ENCODE data around the gene HDLBP.

Gene HDLBP

GRCh38 chr2:241237949-241238371, 77.5 kb downstream of the HDLBP start:
- TF ChIP-seq, protein P1, sequence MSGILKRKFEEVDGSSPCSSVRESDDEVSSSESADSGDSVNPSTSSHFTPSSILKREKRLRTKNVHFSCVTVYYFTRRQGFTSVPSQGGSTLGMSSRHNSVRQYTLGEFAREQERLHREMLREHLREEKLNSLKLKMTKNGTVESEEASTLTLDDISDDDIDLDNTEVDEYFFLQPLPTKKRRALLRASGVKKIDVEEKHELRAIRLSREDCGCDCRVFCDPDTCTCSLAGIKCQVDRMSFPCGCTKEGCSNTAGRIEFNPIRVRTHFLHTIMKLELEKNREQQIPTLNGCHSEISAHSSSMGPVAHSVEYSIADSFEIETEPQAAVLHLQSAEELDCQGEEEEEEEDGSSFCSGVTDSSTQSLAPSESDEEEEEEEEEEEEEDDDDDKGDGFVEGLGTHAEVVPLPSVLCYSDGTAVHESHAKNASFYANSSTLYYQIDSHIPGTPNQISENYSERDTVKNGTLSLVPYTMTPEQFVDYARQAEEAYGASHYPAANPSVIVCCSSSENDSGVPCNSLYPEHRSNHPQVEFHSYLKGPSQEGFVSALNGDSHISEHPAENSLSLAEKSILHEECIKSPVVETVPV (CRISPR knock-in tag; IDR thresholded peaks at IDR 0.05): no peak
- TF ChIP-seq ESRRG (CRISPR knock-in tag; IDR thresholded peaks at IDR 0.05): no peak
- TF ChIP-seq, protein P2, sequence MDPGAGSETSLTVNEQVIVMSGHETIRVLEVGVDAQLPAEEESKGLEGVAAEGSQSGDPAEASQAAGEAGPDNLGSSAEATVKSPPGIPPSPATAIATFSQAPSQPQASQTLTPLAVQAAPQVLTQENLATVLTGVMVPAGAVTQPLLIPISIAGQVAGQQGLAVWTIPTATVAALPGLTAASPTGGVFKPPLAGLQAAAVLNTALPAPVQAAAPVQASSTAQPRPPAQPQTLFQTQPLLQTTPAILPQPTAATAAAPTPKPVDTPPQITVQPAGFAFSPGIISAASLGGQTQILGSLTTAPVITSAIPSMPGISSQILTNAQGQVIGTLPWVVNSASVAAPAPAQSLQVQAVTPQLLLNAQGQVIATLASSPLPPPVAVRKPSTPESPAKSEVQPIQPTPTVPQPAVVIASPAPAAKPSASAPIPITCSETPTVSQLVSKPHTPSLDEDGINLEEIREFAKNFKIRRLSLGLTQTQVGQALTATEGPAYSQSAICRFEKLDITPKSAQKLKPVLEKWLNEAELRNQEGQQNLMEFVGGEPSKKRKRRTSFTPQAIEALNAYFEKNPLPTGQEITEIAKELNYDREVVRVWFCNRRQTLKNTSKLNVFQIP (CRISPR knock-in tag; IDR thresholded peaks at IDR 0.05; ENCODE audit: borderline replicate concordance, low read depth): no peak
- TF ChIP-seq GLIS3 (CRISPR knock-in tag; IDR thresholded peaks at IDR 0.05): no peak
- TF ChIP-seq ZC3H10 (CRISPR knock-in tag; IDR thresholded peaks at IDR 0.05): no peak
- TF ChIP-seq ZNF8 (CRISPR knock-in tag; IDR thresholded peaks at IDR 0.05): no peak
- TF ChIP-seq CSDC2 (CRISPR knock-in tag; IDR thresholded peaks at IDR 0.05): no peak
- TF ChIP-seq, protein P3, sequence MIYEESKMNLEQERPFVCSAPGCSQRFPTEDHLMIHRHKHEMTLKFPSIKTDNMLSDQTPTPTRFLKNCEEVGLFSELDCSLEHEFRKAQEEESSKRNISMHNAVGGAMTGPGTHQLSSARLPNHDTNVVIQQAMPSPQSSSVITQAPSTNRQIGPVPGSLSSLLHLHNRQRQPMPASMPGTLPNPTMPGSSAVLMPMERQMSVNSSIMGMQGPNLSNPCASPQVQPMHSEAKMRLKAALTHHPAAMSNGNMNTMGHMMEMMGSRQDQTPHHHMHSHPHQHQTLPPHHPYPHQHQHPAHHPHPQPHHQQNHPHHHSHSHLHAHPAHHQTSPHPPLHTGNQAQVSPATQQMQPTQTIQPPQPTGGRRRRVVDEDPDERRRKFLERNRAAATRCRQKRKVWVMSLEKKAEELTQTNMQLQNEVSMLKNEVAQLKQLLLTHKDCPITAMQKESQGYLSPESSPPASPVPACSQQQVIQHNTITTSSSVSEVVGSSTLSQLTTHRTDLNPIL (CRISPR knock-in tag; IDR thresholded peaks at IDR 0.05; ENCODE audit: low read depth): no peak
- no peak for TF ChIP-seq ZNF565 (CRISPR knock-in tag; conservative IDR thresholded peaks at IDR 0.05; ENCODE audit: low read depth)
- TF ChIP-seq PPARA (CRISPR knock-in tag; IDR thresholded peaks at IDR 0.05; ENCODE audit: borderline replicate concordance): no peak
- TF ChIP-seq OSR1 (CRISPR knock-in tag; IDR thresholded peaks at IDR 0.05): no peak
- no peak for TF ChIP-seq ZFP3 (CRISPR knock-in tag; IDR thresholded peaks at IDR 0.05)
- TF ChIP-seq, protein P4, sequence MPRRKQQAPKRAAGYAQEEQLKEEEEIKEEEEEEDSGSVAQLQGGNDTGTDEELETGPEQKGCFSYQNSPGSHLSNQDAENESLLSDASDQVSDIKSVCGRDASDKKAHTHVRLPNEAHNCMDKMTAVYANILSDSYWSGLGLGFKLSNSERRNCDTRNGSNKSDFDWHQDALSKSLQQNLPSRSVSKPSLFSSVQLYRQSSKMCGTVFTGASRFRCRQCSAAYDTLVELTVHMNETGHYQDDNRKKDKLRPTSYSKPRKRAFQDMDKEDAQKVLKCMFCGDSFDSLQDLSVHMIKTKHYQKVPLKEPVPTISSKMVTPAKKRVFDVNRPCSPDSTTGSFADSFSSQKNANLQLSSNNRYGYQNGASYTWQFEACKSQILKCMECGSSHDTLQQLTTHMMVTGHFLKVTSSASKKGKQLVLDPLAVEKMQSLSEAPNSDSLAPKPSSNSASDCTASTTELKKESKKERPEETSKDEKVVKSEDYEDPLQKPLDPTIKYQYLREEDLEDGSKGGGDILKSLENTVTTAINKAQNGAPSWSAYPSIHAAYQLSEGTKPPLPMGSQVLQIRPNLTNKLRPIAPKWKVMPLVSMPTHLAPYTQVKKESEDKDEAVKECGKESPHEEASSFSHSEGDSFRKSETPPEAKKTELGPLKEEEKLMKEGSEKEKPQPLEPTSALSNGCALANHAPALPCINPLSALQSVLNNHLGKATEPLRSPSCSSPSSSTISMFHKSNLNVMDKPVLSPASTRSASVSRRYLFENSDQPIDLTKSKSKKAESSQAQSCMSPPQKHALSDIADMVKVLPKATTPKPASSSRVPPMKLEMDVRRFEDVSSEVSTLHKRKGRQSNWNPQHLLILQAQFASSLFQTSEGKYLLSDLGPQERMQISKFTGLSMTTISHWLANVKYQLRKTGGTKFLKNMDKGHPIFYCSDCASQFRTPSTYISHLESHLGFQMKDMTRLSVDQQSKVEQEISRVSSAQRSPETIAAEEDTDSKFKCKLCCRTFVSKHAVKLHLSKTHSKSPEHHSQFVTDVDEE (CRISPR knock-in tag; IDR thresholded peaks at IDR 0.05): no peak
- no peak for TF ChIP-seq TCF4 (CRISPR knock-in tag; IDR thresholded peaks at IDR 0.05; ENCODE audit: borderline replicate concordance)
- TF ChIP-seq SNAI2 (CRISPR knock-in tag; IDR thresholded peaks at IDR 0.05): no peak
- no peak for ATAC-seq

GRCh38 chr2:241237047-241237446, 78.4 kb downstream of the HDLBP start:
- TF ChIP-seq, protein P3 (CRISPR knock-in tag; IDR thresholded peaks at IDR 0.05; ENCODE audit: low read depth): no peak
- TF ChIP-seq BACH2 (CRISPR knock-in tag; IDR thresholded peaks at IDR 0.05; ENCODE audit: borderline replicate concordance) (no peak), TOX (CRISPR knock-in tag; IDR thresholded peaks at IDR 0.05; ENCODE audit: borderline replicate concordance) (no peak), TCF4 (CRISPR knock-in tag; IDR thresholded peaks at IDR 0.05; ENCODE audit: borderline replicate concordance) (no peak), ISL1 (CRISPR knock-in tag; IDR thresholded peaks at IDR 0.05) (no peak)
- TF ChIP-seq, protein P2 (CRISPR knock-in tag; IDR thresholded peaks at IDR 0.05; ENCODE audit: borderline replicate concordance, low read depth): no peak
- no peak for ATAC-seq

DNA sequence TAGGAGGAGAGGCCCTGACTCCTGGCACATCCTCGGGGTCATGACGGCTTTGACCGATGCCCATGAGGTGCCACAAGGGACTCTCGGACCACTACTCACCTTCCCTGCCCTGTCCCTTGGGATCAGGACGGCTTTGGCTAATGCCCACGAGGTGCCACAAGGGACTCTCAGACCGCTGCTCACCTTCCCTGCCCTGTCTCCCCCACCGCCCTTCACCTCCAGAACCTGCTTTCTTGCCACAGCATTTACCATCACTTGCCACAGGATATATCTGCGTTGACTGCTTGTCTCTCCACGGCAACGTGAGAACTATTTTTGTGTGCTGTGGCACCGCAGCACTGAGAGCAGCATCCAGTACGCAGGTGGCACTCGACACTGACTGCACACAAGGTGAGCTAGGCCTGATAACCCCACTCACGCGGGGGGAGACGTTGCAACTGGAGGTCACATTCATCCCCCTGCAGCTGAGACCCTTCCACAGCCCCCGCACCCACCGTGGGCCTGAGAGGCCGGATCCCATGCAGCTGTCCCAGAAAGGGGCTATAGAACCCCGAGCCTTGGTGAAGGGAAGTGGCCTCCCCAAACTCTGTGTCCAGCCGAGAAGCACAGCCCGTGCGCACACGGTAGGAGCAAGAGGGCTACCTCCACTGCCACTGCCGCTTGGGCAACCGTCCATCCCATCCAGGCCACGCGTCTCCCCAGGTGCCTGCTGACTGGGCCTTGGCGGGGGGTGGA, 79.4 kb downstream of the HDLBP start:
- ATAC-seq: no peak
- TF ChIP-seq OSR1 (CRISPR knock-in tag; IDR thresholded peaks at IDR 0.05) (no peak), BACH2 (CRISPR knock-in tag; IDR thresholded peaks at IDR 0.05; ENCODE audit: borderline replicate concordance) (no peak), CSDC2 (CRISPR knock-in tag; IDR thresholded peaks at IDR 0.05) (no peak), RARB (CRISPR knock-in tag; IDR thresholded peaks at IDR 0.05) (no peak), ZFP30 (CRISPR knock-in tag; IDR thresholded peaks at IDR 0.05) (no peak), ZNF565 (CRISPR knock-in tag; conservative IDR thresholded peaks at IDR 0.05; ENCODE audit: low read depth) (no peak), TOX (CRISPR knock-in tag; IDR thresholded peaks at IDR 0.05; ENCODE audit: borderline replicate concordance) (no peak)
- TF ChIP-seq, protein P3 (CRISPR knock-in tag; IDR thresholded peaks at IDR 0.05; ENCODE audit: low read depth): no peak
- TF ChIP-seq, protein P5, sequence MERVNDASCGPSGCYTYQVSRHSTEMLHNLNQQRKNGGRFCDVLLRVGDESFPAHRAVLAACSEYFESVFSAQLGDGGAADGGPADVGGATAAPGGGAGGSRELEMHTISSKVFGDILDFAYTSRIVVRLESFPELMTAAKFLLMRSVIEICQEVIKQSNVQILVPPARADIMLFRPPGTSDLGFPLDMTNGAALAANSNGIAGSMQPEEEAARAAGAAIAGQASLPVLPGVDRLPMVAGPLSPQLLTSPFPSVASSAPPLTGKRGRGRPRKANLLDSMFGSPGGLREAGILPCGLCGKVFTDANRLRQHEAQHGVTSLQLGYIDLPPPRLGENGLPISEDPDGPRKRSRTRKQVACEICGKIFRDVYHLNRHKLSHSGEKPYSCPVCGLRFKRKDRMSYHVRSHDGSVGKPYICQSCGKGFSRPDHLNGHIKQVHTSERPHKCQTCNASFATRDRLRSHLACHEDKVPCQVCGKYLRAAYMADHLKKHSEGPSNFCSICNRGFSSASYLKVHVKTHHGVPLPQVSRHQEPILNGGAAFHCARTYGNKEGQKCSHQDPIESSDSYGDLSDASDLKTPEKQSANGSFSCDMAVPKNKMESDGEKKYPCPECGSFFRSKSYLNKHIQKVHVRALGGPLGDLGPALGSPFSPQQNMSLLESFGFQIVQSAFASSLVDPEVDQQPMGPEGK (CRISPR knock-in tag; IDR thresholded peaks at IDR 0.05; ENCODE audit: borderline replicate concordance): no peak
